HG03565 (cell line): ENCODE results near the gene SORBS2.

Experiments used
- ATAC-seq: cut with Tn5 transposase; IDR thresholded peaks from one replicate; pipeline ENCODE4 v1.9.1; 2021; ENCODE audit warnings: mild to moderate bottlenecking, moderate library complexity; ENCODE audit not compliant: unreplicated experiment

SORBS2 gene

DNA sequence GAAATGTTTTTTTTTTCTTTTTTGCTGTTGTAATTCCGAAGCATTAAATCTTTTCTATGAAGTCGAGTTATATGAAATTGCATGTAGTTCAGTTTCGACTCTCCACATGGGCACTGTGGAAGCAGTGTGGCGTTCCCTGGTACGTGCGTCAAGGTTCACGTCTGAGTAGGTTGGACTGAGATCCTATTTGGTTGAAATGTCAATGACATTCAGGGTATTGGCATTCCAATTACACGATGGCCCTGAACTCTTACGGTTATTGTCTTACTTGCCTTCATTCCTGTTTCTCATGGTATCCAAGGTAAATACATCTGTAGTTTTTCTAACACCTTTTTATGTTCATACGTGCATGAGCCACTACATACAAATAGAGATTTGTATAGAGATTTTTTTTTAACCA lies 128.8 kb downstream of the SORBS2 start:
- ATAC-seq = no peak

DNA sequence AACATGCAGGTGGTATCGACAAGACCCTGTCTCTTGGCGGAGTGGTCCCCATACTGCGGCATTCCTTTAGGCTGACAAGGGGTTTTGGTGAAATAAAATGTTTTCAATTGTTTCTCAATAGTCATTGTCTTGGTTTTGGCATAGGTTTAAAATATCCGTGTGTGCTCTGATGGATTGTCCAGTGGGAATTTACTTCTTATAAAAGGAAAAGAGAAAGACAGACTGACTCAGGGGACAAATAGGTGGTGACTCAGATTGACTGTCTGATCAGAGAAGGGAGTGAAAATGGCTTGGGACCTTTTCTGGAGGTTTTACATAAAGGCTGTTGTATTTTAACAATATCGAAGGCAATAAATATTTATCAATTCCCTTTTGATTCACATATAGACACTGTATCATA lies 129.8 kb downstream of the SORBS2 start:
- no peak for ATAC-seq

GRCh38 chr4:185681604-185682003 lies 130.4 kb downstream of the SORBS2 start:
- ATAC-seq = no peak

- no peak for ATAC-seq
Observed at GRCh38 chr4:185680617-185681016, 131.4 kb downstream of the SORBS2 start.

DNA sequence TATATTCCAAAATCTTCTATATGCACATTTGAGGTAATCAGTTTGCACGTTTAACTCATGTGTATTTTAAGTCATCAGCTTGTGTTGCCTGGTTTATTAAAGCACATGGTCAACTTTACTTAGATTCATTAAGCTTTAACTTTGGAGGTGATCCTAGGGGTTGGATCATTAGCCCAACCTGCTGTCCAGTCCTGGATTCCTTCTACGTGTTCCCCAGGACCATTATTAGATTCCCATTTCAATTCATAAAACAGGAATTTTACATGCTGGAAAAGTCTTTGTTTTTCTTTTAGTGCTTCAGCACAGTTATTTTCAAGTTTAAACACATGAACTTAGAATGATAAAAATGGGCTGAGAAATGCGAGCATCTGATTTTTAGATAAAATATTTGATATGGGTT lies 132.5 kb downstream of the SORBS2 start:
- ATAC-seq = no peak

GRCh38 chr4:185677637-185678314 lies 134.2 kb downstream of the SORBS2 start:
- no peak for ATAC-seq

- ATAC-seq = no peak
Observed at GRCh38 chr4:185672618-185673017, 139.4 kb downstream of the SORBS2 start.

- ATAC-seq = no peak
Observed at GRCh38 chr4:185672151-185672550, 139.8 kb downstream of the SORBS2 start.

DNA sequence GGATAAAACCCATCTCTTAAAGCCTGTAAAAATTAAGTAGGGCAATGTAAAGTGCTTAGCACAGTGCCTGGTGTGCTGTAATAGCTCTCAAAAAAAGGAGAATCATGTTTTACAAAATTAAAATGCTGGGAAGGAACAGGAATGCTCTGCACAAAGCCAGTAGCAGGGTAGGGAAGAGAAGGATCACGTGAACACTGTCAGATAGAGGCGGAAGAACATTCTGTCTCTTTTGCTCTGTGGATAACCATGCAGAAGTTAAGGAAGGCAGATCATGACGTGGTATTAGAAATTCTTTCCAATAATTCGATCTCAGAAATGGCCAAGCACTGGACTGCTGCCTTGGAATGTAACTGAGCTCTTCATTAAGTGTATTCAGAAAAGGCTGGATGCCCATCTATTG lies 140.5 kb downstream of the SORBS2 start:
- no peak for ATAC-seq

DNA sequence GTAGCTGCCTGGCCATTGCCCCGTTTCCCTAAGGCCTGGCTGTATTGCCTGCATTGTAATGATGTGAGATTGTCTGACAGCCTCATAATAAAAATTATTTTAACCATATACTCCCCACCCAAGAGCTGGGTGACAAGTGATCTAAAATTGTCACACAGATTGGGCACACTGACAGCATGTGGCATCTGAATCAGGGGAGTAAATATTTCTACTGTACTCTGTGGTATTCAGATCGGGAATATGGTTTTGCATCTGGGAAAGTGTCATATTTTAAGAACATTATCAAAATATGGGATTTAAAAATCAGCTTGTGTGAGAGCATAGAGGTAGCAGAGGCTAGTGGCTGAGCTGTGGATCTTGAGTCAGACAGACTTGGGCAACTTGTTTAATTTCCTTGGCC lies 140.9 kb downstream of the SORBS2 start:
- no peak for ATAC-seq

DNA sequence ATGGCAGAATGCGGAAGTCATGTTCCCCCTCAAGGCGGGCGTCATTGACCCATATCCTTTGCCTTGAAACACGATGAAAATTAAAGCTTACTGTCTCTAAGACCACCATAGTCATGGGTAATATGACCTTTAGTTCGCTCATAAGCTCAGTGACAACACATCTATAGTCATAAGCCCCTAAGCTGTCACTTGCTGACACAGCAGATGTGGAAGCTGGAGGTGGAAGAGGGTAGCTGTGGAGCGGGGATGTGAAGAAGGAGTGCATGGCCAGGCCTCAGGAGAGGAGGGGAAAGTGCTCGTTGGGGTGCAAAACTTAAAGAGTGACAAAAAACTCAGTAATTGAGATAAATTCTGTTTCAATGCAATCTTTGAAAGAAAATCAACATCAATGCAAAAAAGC lies 142.7 kb downstream of the SORBS2 start:
- ATAC-seq = no peak

DNA sequence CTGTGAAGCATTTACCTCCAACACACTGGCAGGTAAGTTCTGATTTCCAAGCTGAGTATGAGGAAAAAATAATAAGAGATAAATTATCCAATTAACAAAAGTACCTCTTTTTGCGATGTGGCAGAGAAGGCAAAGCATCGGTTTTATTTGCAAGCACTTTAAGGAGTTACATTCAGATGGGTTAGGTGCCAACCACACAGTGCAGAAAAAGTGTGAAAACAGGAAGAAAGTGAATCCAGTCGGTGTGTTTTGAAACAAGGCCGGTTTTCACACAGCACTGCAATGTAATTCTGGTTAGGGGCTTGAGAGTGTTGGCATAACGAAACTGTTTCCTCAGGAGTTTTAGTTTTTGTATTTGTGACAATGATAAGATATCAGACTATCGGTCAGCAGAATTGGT lies 145.8 kb downstream of the SORBS2 start:
- ATAC-seq = no peak

GRCh38 chr4:185665655-185666054 lies 146.3 kb downstream of the SORBS2 start:
- no peak for ATAC-seq

- ATAC-seq = no peak
Observed at GRCh38 chr4:185664481-185664880, 147.5 kb downstream of the SORBS2 start.

DNA sequence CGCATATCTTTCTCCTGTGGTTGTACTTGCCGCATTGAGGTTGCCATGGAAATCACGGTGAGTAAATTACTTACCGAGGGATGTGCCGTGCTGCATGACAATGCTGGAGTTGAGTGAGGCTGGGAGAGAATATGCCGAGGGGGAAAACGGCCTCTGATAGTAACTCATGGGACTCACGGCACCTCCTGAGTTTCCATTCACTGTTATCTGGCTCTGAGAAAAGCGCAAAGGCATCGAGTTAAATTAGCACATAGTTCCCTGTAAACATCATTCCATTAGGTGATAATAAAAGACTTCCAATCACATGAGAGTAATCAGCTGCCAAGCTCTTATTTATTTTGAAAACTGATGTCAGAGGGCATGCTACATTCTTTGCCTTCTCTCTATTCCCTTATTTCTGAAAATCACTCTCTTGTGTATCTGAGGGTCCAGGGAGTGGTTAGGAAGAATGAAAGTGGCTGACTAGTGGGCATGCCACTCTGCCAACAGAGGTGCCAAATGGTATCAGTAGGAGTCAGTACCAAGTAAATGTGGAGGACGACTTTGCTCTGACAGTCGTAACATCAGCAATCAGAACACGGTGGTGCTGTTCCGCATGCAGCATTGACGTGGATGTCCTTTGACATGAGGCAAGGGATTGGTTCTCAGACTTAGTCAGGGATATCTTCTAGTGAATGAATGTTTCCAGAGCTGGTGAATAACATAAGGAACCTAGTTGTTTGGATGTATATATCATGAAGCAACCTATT lies 149.8 kb downstream of the SORBS2 start:
- no peak for ATAC-seq

DNA sequence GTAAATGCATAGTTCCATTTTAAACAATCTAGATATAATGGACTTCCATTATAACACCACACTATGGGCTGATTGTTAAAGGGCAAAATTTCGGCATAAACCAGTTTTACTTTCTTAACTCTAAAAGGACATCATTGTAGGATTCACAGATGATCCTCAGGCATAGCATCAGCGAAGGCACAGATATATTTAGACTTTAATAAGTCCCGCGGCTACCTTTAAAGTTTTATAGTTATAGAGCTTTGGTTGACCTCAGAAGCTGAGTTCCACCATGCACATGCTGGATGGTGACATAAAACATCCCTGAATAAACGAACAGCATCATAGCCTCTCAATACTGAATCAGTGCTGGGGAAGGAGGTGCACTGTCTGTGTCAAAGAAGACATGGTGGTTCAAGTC lies 151.7 kb downstream of the SORBS2 start:
- ATAC-seq = no peak

DNA sequence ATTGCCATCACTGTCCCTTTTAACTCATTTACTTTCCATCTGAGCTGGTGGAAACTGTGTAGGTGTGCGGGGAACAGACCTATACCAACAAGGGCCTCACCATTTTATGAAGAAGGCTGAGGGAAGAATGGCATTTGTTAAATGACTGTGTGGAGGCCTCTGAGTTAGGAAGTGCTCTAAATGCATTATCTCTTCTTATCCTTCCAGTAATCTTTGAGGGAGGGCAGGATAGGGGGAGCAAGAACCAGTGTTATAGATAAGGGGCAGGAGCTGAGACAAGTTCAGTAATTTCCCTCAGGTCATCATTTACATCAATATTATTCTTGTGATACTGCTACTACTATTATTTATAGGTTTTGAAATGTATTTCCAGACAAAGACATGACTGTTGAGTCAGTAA lies 154.3 kb downstream of the SORBS2 start:
- no peak for ATAC-seq

GRCh38 chr4:185657183-185657582 lies 154.8 kb downstream of the SORBS2 start:
- no peak for ATAC-seq

- no peak for ATAC-seq
Observed at GRCh38 chr4:185656467-185656931, 155.5 kb downstream of the SORBS2 start.

DNA sequence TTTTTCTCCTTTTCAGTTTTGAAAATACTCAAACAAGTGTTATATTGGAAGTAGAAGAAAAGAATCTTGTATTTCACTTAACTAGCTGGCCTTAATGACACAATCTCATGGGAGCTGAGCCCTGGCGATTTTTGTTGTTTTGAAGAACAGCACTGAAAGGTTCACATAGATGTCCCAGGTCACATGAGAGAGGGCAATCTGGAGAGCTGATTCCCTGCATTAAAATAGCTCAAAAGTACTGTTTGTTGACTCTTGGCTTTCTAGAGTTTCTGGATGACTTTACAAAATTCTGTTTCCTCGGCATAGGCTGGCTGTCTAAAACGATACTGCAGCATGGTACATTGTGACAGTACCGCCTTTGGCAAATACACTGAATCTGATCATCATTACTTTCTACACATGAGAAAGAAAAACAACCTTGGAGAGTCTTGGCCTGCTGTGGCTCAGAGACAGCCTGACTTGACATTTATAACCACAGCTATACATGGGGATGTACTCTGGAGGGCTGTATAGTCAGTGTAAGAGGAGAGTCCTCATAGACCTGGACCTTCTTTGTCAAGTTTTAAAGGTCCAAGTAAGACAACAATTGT lies 156.9 kb downstream of the SORBS2 start:
- ATAC-seq = no peak

- no peak for ATAC-seq
Observed at GRCh38 chr4:185654311-185654710, 157.7 kb downstream of the SORBS2 start.

GRCh38 chr4:185651851-185652250 lies 160.1 kb downstream of the SORBS2 start:
- no peak for ATAC-seq
